NB4 (cell line): ENCODE data around the gene OBP2B.

Experiments
- CTCF ChIP-seq: IDR thresholded peaks from one replicate; pipeline ENCODE4 v1.5.1; 2012; ENCODE audit warnings: low read depth, low read length
- MYC ChIP-seq: IDR thresholded peaks from 2 replicates; pipeline ENCODE4 v1.6.1; 2011; ENCODE audit warnings: low read depth, low read length
- POLR2A ChIP-seq: IDR thresholded peaks from 2 replicates; pipeline ENCODE4 v1.6.1; 2011; ENCODE audit warnings: mild to moderate bottlenecking; ENCODE audit not compliant: insufficient read length; ENCODE audit errors: extremely low read depth

- TF ChIP-seq POLR2A (no peak), CTCF (no peak), MYC (no peak)
Measured at GRCh38 chr9:133246991-133247390, 37.9 kb upstream of the OBP2B start.
